Stromal cell of bone marrow (primary cell): ENCODE results near the gene DMAC2L.
"Not testable (repeated sequence)": the region's sequence is repeated elsewhere in the genome, so short reads cannot be mapped to it uniquely, and the experiment has no call there.

Experiments used
- DNase-seq: peaks from one replicate; pipeline ENCODE4 v3.0.0-alpha.2; 2012; ENCODE audit warnings: low read depth

The DMAC2L gene

GRCh38 chr14:50356283-50356682 is 44.2 kb downstream of the DMAC2L start:
- not testable (repeated sequence) for DNase-seq

- DNase-seq: no peak
These were observed 45.0 kb downstream of the DMAC2L start for GRCh38 chr14:50357124-50357523.

- no peak for DNase-seq
These were observed 45.8 kb downstream of the DMAC2L start for GRCh38 chr14:50357753-50358395.

- no peak for DNase-seq
These were observed 47.5 kb downstream of the DMAC2L start for GRCh38 chr14:50359631-50360030.

GRCh38 chr14:50360093-50360492 is 48.0 kb downstream of the DMAC2L start:
- DNase-seq: no peak

- no peak for DNase-seq
These were observed 48.7 kb downstream of the DMAC2L start for GRCh38 chr14:50360851-50361250.

- not testable (repeated sequence) for DNase-seq
These were observed 49.6 kb downstream of the DMAC2L start for GRCh38 chr14:50361473-50362403.

- DNase-seq: no peak
These were observed 50.9 kb downstream of the DMAC2L start for GRCh38 chr14:50362764-50363713.

- DNase-seq: no peak
These were observed 51.6 kb downstream of the DMAC2L start for GRCh38 chr14:50363714-50364111.

- DNase-seq: no peak
These were observed 52.7 kb downstream of the DMAC2L start for GRCh38 chr14:50364792-50365191.

- DNase-seq: not testable (repeated sequence)
These were observed 53.4 kb downstream of the DMAC2L start for GRCh38 chr14:50365572-50365971.

GRCh38 chr14:50366115-50366514 is 54.0 kb downstream of the DMAC2L start:
- no peak for DNase-seq

- DNase-seq: no peak
These were observed 54.5 kb downstream of the DMAC2L start for GRCh38 chr14:50366589-50366988.

- DNase-seq: no peak
These were observed 59.4 kb downstream of the DMAC2L start for GRCh38 chr14:50371546-50371945.

GRCh38 chr14:50373959-50374358 is 61.8 kb downstream of the DMAC2L start:
- DNase-seq: no peak

- DNase-seq: no peak
These were observed 63.6 kb downstream of the DMAC2L start for GRCh38 chr14:50375760-50376159.
